HFFc6 (cell line): ENCODE data around the gene ACSL6. TPM values are rescaled to one million over a fixed set of nuclear protein-coding genes. Genes with fewer than 3 reads are reported as not detected.

Experiments used
- DNase-seq: peaks from one replicate; pipeline ENCODE4 v3.0.0-alpha.2; 2018
- H3K27ac Mint-ChIP-seq: 2 replicates; pipeline ENCODE4 v1.8.0; 2020; ENCODE audit warnings: mild to moderate bottlenecking, mixed read lengths
- H3K27me3 Mint-ChIP-seq: 2 replicates; pipeline ENCODE4 v1.8.0; 2021; ENCODE audit warnings: mild to moderate bottlenecking, moderate library complexity, mixed read lengths; ENCODE audit not compliant: insufficient read depth
- H3K36me3 Mint-ChIP-seq: 2 replicates; pipeline ENCODE4 v1.8.0; 2021; ENCODE audit warnings: low read depth, mixed read lengths
- H3K4me1 Mint-ChIP-seq: 2 replicates; pipeline ENCODE4 v1.8.0; 2020; ENCODE audit warnings: low read depth, mixed read lengths
- H3K4me3 Mint-ChIP-seq: 2 replicates; pipeline ENCODE4 v1.8.0; 2020; ENCODE audit warnings: mild to moderate bottlenecking, moderate library complexity, mixed read lengths
- H3K9me3 Mint-ChIP-seq: 2 replicates; pipeline ENCODE4 v1.8.0; 2020; ENCODE audit warnings: mild to moderate bottlenecking, mixed read lengths
- total RNA-seq, 6 experiments: library from RNA; stranded (reverse); fragmentation: NEBNext Ultra II Directional; extraction: Animal tissue kit (Norgen Biotek cat#: 25700); gene quantifications; 2 replicates in 1 of 6; 3 replicates in 5 of 6; pipeline ENCODE4 v1.2.3, GENCODE V29; 2021
- TF ChIP-seq, protein P1 (sequence below): fragments of 200-600 bp; sonication (generic); IDR thresholded peaks from 2 replicates; pipeline ENCODE4 v1.5.0; 2021; ENCODE audit warnings: antibody characterized with exemption, mild to moderate bottlenecking

Gene ACSL6
- total RNA-seq, 6 experiments from 2014 or later = not detected

DNA sequence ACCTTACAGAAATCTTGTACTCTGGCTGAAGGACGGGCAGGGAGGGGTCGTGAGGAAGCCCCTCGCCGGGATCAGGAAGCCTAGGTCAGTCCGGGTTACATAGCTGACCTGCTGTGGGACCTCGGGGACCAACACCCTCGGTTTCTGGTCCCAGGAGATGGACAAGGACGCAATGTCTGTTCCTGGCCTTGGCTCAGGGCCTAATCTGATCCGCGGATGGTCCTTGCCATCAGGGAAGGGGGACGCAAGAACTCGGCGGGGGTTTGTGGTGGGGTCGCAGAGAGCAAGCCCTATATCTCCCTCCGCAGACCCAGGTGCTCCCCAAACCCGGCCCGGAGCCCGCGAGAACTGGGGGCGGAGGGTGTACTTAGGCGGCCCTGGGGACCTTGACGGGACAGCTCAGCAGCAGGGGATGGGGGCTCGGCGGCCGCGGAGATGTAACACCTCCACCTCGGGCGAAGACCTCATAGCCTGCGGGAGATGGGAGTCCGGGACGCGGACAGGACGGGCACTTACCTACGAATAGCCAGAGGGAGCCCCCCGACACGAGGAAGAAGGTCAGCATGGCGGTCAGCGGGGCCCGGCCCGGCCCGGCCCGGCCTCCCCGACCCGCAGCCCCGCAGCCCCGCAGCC lies 353 bp downstream of the ACSL6 start:
- Mint-ChIP-seq H3K4me1 (no peaks in the 10 kb centered on the region), H3K27ac (no peak overlapping the region), H3K27me3 (peaks cover 34% of the 10 kb centered on the region), H3K9me3 (no peaks in the 10 kb centered on the region), H3K36me3 (peaks cover 3% of the 10 kb centered on the region; the same call in 1 of the 2 replicates), H3K4me3 (peak overlapping the region; percentile 52)
- TF ChIP-seq, protein P1, sequence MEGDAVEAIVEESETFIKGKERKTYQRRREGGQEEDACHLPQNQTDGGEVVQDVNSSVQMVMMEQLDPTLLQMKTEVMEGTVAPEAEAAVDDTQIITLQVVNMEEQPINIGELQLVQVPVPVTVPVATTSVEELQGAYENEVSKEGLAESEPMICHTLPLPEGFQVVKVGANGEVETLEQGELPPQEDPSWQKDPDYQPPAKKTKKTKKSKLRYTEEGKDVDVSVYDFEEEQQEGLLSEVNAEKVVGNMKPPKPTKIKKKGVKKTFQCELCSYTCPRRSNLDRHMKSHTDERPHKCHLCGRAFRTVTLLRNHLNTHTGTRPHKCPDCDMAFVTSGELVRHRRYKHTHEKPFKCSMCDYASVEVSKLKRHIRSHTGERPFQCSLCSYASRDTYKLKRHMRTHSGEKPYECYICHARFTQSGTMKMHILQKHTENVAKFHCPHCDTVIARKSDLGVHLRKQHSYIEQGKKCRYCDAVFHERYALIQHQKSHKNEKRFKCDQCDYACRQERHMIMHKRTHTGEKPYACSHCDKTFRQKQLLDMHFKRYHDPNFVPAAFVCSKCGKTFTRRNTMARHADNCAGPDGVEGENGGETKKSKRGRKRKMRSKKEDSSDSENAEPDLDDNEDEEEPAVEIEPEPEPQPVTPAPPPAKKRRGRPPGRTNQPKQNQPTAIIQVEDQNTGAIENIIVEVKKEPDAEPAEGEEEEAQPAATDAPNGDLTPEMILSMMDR = no peak
- DNase-seq = no peak

DNA sequence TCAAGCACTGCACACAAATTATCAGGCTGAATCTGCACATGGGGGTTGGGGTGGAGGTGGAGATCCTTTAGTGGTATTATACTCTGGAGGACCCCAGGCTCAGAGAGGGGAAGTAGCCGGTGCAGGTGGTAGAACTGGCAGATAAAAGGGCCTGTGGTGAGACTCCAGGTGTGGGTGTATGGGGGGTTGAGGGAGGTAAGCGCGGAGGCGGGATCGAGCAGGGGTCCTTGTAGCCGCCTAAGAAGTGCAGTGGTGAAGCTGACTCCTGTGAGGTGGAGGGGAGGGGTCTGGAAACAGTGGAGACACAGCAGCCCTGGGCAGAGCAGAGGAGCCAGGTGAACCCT lies 841 bp downstream of the ACSL6 start:
- Mint-ChIP-seq H3K27me3 (peaks cover 30% of the 10 kb centered on the region), H3K36me3 (peaks cover 3% of the 10 kb centered on the region; the same call in 1 of the 2 replicates), H3K9me3 (no peaks in the 10 kb centered on the region), H3K4me3 (no peak overlapping the region), H3K4me1 (no peaks in the 10 kb centered on the region), H3K27ac (no peak overlapping the region)
- TF ChIP-seq, protein P1 = no peak
- DNase-seq = no peak

DNA sequence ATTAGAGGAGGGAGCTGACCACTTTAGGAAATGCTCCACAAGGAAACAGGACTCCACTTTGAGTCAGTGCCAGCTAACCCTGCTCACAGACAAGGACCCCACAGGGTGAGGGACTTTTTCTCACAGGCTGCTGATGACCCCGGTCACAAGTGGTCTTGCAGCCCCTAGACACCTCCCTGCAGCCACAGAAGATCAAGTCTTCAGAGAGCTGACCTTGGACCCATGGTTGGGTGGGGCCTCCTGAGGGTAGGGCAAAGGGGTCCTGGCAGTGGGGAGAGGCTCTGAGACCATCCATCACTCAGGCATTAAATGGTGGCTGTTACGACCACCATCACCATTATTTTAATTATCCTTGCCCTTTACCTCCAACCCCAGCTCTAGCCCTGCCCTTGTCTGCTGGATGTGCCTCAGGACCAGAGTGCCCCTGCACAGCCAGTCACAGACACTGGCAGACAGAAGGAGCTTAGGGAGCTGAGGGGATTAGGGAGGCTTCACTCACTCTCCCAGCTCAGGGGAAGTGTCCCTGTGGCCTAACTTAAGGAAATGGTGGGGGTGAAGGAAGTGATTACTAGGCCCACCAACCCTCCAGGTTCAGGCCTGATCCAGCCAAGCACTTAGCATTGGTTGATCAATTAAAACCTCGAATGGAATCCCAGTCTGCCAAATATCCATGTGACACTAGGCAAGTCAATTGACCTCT lies 1.6 kb downstream of the ACSL6 start:
- no peak for DNase-seq
- H3K4me1 Mint-ChIP-seq = no peaks in the 10 kb centered on the region
- H3K36me3 Mint-ChIP-seq = peaks cover 3% of the 10 kb centered on the region; the same call in 1 of the 2 replicates
- H3K27me3 Mint-ChIP-seq = peaks cover 30% of the 10 kb centered on the region
- no peaks in the 10 kb centered on the region for H3K9me3 Mint-ChIP-seq
- TF ChIP-seq, protein P1 = no peak
- no peak overlapping the region for H3K4me3 Mint-ChIP-seq
- H3K27ac Mint-ChIP-seq = no peak overlapping the region

DNA sequence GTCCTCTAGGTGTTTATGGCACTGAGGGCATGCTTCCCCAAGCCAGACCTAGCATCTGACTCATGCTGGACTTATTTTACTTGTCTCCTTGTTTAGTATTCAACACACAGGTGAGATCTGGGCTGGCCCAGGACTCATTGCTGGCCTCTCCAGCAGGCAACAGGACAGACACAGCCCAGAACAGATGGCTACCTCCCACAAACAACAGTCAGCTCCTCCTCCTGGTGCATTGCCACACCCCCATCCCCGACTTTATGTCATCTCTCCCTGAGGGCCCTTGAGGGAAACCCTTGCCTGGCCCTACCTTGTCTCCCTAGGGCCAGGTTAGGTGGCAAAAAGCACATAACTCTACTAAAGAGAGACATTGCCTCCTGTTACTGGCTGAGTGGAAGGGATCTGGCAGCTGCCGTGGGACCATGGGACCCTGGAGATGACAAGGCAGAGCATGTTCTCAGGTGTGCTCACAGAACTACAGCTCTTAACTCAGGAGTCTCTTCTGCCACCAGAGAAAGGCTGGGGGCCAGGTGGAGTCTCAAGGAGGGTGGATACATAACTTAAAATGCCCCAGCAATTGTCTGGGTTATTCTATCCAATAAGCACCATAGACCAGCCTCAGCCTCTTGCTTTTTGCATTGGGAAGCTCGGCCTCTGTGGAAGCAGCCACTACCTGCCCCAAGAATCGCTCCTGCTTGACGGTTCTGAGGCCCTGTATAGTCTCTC lies 2.3 kb downstream of the ACSL6 start:
- H3K36me3 Mint-ChIP-seq = peaks cover 3% of the 10 kb centered on the region; the same call in 1 of the 2 replicates
- no peaks in the 10 kb centered on the region for H3K4me1 Mint-ChIP-seq

DNA sequence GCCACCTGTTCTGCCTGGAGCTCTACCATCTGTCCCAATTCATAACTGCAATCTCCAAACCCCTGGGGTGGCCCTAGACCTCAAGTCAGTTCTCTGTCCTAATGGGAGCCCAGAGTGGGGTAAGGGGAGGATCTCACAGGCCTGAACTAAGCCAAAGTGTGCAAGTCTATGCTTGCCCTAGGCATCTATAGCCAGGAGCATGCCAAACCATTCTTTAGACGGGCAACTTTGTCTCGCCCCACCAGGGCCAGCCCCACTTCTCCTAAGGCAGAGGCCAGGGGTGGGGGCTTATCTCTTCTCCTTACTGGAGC lies 3.3 kb downstream of the ACSL6 start:
- peaks cover 22% of the 10 kb centered on the region for H3K27me3 Mint-ChIP-seq
- DNase-seq = no peak
- H3K4me1 Mint-ChIP-seq = no peaks in the 10 kb centered on the region; the same call in 1 of the 2 replicates
- H3K9me3 Mint-ChIP-seq = no peaks in the 10 kb centered on the region
- TF ChIP-seq, protein P1 = peak; percentile 66
- H3K36me3 Mint-ChIP-seq = peaks cover 3% of the 10 kb centered on the region; the same call in 1 of the 2 replicates
- no peak overlapping the region for H3K4me3 Mint-ChIP-seq
- no peak overlapping the region for H3K27ac Mint-ChIP-seq

More for the DNA sequence above, 2.3 kb downstream of the ACSL6 start:
- no peaks in the 10 kb centered on the region for H3K9me3 Mint-ChIP-seq
- no peak overlapping the region for H3K27ac Mint-ChIP-seq
- H3K27me3 Mint-ChIP-seq = peaks cover 30% of the 10 kb centered on the region
- TF ChIP-seq, protein P1 = no peak
- no peak for DNase-seq
- no peak overlapping the region for H3K4me3 Mint-ChIP-seq
